H1 (cell line): ENCODE measurements around the gene SMAP2. TPM values are rescaled to one million over a fixed set of nuclear protein-coding genes. Genes with fewer than 3 reads are reported as not detected.
"Not testable (repeated sequence)": the region's sequence is repeated elsewhere in the genome, so short reads cannot be mapped to it uniquely, and the experiment has no call there.

ENCODE experiments used
- CTCF ChIA-PET: fragments of 300-600 bp; sonication (Branson Sonifier 250); formaldehyde crosslinking; loops from one replicate; lab custom pipeline; 2021; ENCODE audit not compliant: partially characterized antibody; lab: Charles Lee
- POLR2A ChIA-PET: fragments of 300-600 bp; sonication (Branson Sonifier 250); formaldehyde crosslinking; loops from one replicate; lab custom pipeline; 2021; ENCODE audit warnings: inconsistent platforms; ENCODE audit not compliant: partially characterized antibody; lab: Charles Lee
- DNase-seq, 2 experiments: peaks; one replicate each; pipeline versions ENCODE4 v3.0.0 to v3.0.0-alpha.2; 2010 to 2022; ENCODE audit warnings: low spot score in 2 of 2, low read depth in 1 of 2, mixed read lengths in 1 of 2
- FAIRE-seq: peaks from 2 replicates; lab custom pipeline; 2011; peaks lifted over from hg19 to GRCh38; lab: Jason Lieb, UNC
- H2AFZ ChIP-seq: 2 replicates; pipeline ENCODE4 v1.8.1; 2012; ENCODE audit warnings: low read length, inconsistent platforms
- H2AK5ac ChIP-seq: 2 replicates; pipeline ENCODE4 v1.6.1; 2013; ENCODE audit warnings: low read depth, low read length
- H2BK120ac ChIP-seq: replicated peaks from 2 replicates; pipeline ENCODE3; 2013; ENCODE audit warnings: low read depth, low read length, inconsistent platforms
- H2BK12ac ChIP-seq: 2 replicates; pipeline ENCODE4 v1.6.1; 2013; ENCODE audit warnings: low read depth, low read length
- H2BK15ac ChIP-seq: 2 replicates; pipeline ENCODE4 v1.6.1; 2013; ENCODE audit warnings: low read length
- H2BK20ac ChIP-seq: 2 replicates; pipeline ENCODE4 v1.6.1; 2013; ENCODE audit warnings: low read length
- H2BK5ac ChIP-seq: 2 replicates; pipeline ENCODE4 v1.6.1; 2013; ENCODE audit warnings: low read depth, low read length
- H3K14ac ChIP-seq: 2 replicates; pipeline ENCODE4 v1.6.1; 2013; ENCODE audit warnings: inconsistent platforms; ENCODE audit not compliant: insufficient read length
- H3K18ac ChIP-seq: 2 replicates; pipeline ENCODE4 v1.6.1; 2013; ENCODE audit warnings: low read length; ENCODE audit errors: extremely low read depth
- H3K23ac ChIP-seq: 2 replicates; pipeline ENCODE4 v1.6.1; 2013; ENCODE audit warnings: inconsistent platforms; ENCODE audit not compliant: insufficient read length
- H3K23me2 ChIP-seq: 2 replicates; pipeline ENCODE4 v1.6.1; 2013; ENCODE audit warnings: low read depth, low read length
- H3K27ac ChIP-seq: 2 replicates; pipeline ENCODE4 v1.6.1; 2011; ENCODE audit warnings: low read depth, low read length, inconsistent platforms
- H3K27me3 ChIP-seq, 4 experiments: replicated peaks in 1 of 4; 1 replicate in 1 of 4; 2 replicates in 3 of 4; pipeline versions ENCODE4 v1.6.1 to v1.8.1; 2011 to 2013; ENCODE audit warnings: low read length in 3 of 4, mild to moderate bottlenecking in 3 of 4, inconsistent platforms in 2 of 4, mixed read lengths in 2 of 4, moderate library complexity in 1 of 4; ENCODE audit not compliant: control insufficient read depth in 3 of 4, insufficient read depth in 3 of 4; ENCODE audit errors: extremely low read depth in 1 of 4
- H3K36me3 ChIP-seq, 4 experiments: 2 replicates each; pipeline versions ENCODE4 v1.6.1 to v1.8.1; 2011 to 2013; ENCODE audit warnings: mild to moderate bottlenecking in 4 of 4, low read length in 3 of 4, moderate library complexity in 2 of 4, control low read depth in 1 of 4, inconsistent platforms in 1 of 4; ENCODE audit not compliant: insufficient read depth in 4 of 4, control insufficient read depth in 2 of 4
- H3K4ac ChIP-seq: replicated peaks from 2 replicates; pipeline ENCODE3; 2013; ENCODE audit warnings: low read length, low read depth, mixed read lengths, inconsistent platforms; ENCODE audit not compliant: insufficient read length
- H3K4me1 ChIP-seq, 4 experiments: replicated peaks in 1 of 4; 1 replicate in 1 of 4; 2 replicates in 3 of 4; pipeline versions ENCODE4 v1.6.1 to v1.8.1; 2011 to 2013; ENCODE audit warnings: low read length in 3 of 4, inconsistent platforms in 2 of 4, mixed read lengths in 1 of 4; ENCODE audit not compliant: insufficient read depth in 4 of 4, control insufficient read depth in 3 of 4
- H3K4me2 ChIP-seq, 2 experiments: 2 replicates each; pipeline versions ENCODE4 v1.6.1 to v1.8.1; 2011 to 2013; ENCODE audit warnings: low read depth in 2 of 2, low read length in 2 of 2, control low read depth in 1 of 2, inconsistent platforms in 1 of 2, mild to moderate bottlenecking in 1 of 2; ENCODE audit not compliant: insufficient read depth in 1 of 2
- H3K4me3 ChIP-seq, 4 experiments: fragments of 200-600, 300-600 bp in 1 of 4; sonication (generic), shearing (Covaris generic), sonication (Bioruptor Twin) in 1 of 4; 2 replicates each; pipeline versions ENCODE4 v1.5.1 to v1.8.1; 2011 to 2016; ENCODE audit warnings: low read length in 4 of 4, low read depth in 3 of 4, control low read depth in 2 of 4, inconsistent platforms in 2 of 4, mild to moderate bottlenecking in 2 of 4, mixed read lengths in 1 of 4, moderate library complexity in 1 of 4; ENCODE audit not compliant: insufficient read depth in 2 of 4; ENCODE audit errors: extremely low read depth in 1 of 4
- H3K56ac ChIP-seq: replicated peaks from 2 replicates; pipeline ENCODE3; 2013; ENCODE audit warnings: low read depth, mild to moderate bottlenecking, mixed read lengths, low read length, inconsistent platforms; ENCODE audit not compliant: insufficient read length
- H3K79me1 ChIP-seq: 2 replicates; pipeline ENCODE4 v1.6.1; 2013; ENCODE audit warnings: low read depth, low read length, control low read depth
- H3K79me2 ChIP-seq, 2 experiments: 2 replicates each; pipeline versions ENCODE4 v1.6.1 to v1.8.1; 2012 to 2013; ENCODE audit warnings: low read length in 2 of 2, mild to moderate bottlenecking in 2 of 2, inconsistent platforms in 1 of 2; ENCODE audit not compliant: insufficient read depth in 2 of 2, control insufficient read depth in 1 of 2
- H3K9ac ChIP-seq, 4 experiments: replicated peaks in 1 of 4; 1 replicate in 1 of 4; 2 replicates in 3 of 4; pipeline versions ENCODE4 v1.6.1 to v1.8.1; 2011 to 2013; ENCODE audit warnings: low read depth in 3 of 4, low read length in 3 of 4, control low read depth in 2 of 4, mild to moderate bottlenecking in 2 of 4, moderate library complexity in 2 of 4, inconsistent platforms in 1 of 4; ENCODE audit errors: extremely low read depth in 1 of 4
- H3K9me3 ChIP-seq, 2 experiments: 2 replicates each; pipeline versions ENCODE4 v1.6.1 to v1.8.1; 2012 to 2013; ENCODE audit warnings: mild to moderate bottlenecking in 2 of 2, moderate library complexity in 2 of 2, control low read depth in 1 of 2, inconsistent platforms in 1 of 2, low read depth in 1 of 2, low read length in 1 of 2, mixed read lengths in 1 of 2; ENCODE audit not compliant: insufficient read depth in 2 of 2
- H4K20me1 ChIP-seq, 2 experiments: replicated peaks in 1 of 2; 2 replicates each; pipeline versions ENCODE3 to v1.8.1; 2011 to 2013; ENCODE audit warnings: inconsistent platforms in 2 of 2, low read length in 2 of 2, mild to moderate bottlenecking in 1 of 2; ENCODE audit not compliant: insufficient read depth in 2 of 2, control insufficient read depth in 1 of 2
- H4K5ac ChIP-seq: 2 replicates; pipeline ENCODE4 v1.6.1; 2013; ENCODE audit warnings: low read length, low read depth, mixed read lengths, inconsistent platforms; ENCODE audit not compliant: insufficient read length
- H4K8ac ChIP-seq: 2 replicates; pipeline ENCODE4 v1.8.0; 2013; ENCODE audit warnings: mild to moderate bottlenecking, moderate library complexity, low read length, inconsistent platforms; ENCODE audit not compliant: insufficient read depth; ENCODE audit errors: extremely low read depth
- H4K91ac ChIP-seq: replicated peaks from 2 replicates; pipeline ENCODE3; 2013; ENCODE audit warnings: low read length, mixed read lengths, inconsistent platforms; ENCODE audit not compliant: insufficient read length
- WGBS, 2 experiments: shearing (Covaris generic) in 1 of 2; methylation state at CpG; one replicate each; pipeline versions ENCODE4 v1.1.6 to v1.1.7; 2013 to 2015; ENCODE audit warnings: low lambda C conversion rate in 2 of 2, mixed read lengths in 2 of 2, inconsistent platforms in 1 of 2, low coverage in 1 of 2, missing lambda C conversion rate in 1 of 2; ENCODE audit not compliant: insufficient replicate concordance in 2 of 2, insufficient coverage in 1 of 2, insufficient read length in 1 of 2; ENCODE audit errors: extremely low coverage in 1 of 2, missing lambda C conversion rate in 1 of 2; 5-methylcytosine and 5-hydroxymethylcytosine counted together
- polyA plus RNA-seq, 7 experiments: library from polyadenylated mRNA; depleted of rRNA in 3 of 7; stranded (reverse) in 5 of 7; unstranded in 2 of 7; fragments of >200 nt in 5 of 7; fragments of 200-250 nt in 2 of 7; gene quantifications; 1 replicate in 5 of 7; 2 replicates in 1 of 7; 4 replicates in 1 of 7; pipeline versions ENCODE4 v1.2.1 to v1.2.3, GENCODE V29; 2011 to 2013; ENCODE audit warnings: missing spikeins in 2 of 7, mixed read lengths in 2 of 7
- total RNA-seq: library from RNA; stranded (reverse); fragmentation: NEBNext Ultra II Directional; extraction: Animal tissue kit (Norgen Biotek cat#: 25700); gene quantifications from 2 replicates; pipeline ENCODE4 v1.2.1, GENCODE V29; 2021

The SMAP2 gene
- total and polyA plus RNA-seq, 2 of the 8 experiments (the other 6 are each of a cell fraction or from before 2014, with no cell fraction given) = 4.3 to 5.5 TPM

GRCh38 chr1:40388456-40389321 lies 15.2 kb downstream of the SMAP2 start:
- H3K23ac ChIP-seq, H3K9ac ChIP-seq, H3K56ac ChIP-seq, H4K91ac ChIP-seq, H4K5ac ChIP-seq, H3K23me2 ChIP-seq, DNase-seq, H3K79me2 ChIP-seq, H3K4me3 ChIP-seq, H2BK120ac ChIP-seq, FAIRE-seq, H3K36me3 ChIP-seq, H3K18ac ChIP-seq, H2BK15ac ChIP-seq, H4K8ac ChIP-seq, H2AK5ac ChIP-seq, H4K20me1 ChIP-seq, H3K4ac ChIP-seq, H3K14ac ChIP-seq, H2AFZ ChIP-seq, H3K4me1 ChIP-seq, H2BK12ac ChIP-seq, H3K79me1 ChIP-seq, H3K27me3 ChIP-seq, POLR2A ChIA-PET, H3K4me2 ChIP-seq, H3K27ac ChIP-seq, H3K9me3 ChIP-seq, H2BK5ac ChIP-seq, H2BK20ac ChIP-seq: not testable (repeated sequence)
- CTCF ChIA-PET = interaction anchor here (0.8 to 1.9 kb wide), 4 partner anchors 15 to 71 kb away, joined by 3 to 5 read pairs (median 4); partner anchors contain the start of gene COL9A2
- WGBS, 2 experiments = 95% methylated on average over 26 of the region's 28 CpGs; no CpG with 5 or more reads in 1 of the 2 experiments
